Activated T-cell treated with anti-CD3 and anti-CD28 coated beads, Interleukin-2, amount 50 U/mL, for 72 hours (primary cell): ENCODE measurements around the gene ZNF470. TPM values are rescaled to one million over a fixed set of nuclear protein-coding genes. Genes with fewer than 3 reads are reported as not detected.

ENCODE experiments used
- ATAC-seq, 2 donors: fragments of 150-1000 bp; cut with Tn5 transposase; replicated peaks in 1 of 2; 2 replicates each; pipeline ENCODE4 v1.10.0; 2021; ENCODE audit warnings: moderate library complexity in 2 of 2, mild to moderate bottlenecking in 1 of 2
- DNase-seq, 2 donors: peaks; one replicate each; pipeline ENCODE4 v3.0.0; 2021 to 2022; ENCODE audit warnings: mixed read lengths in 1 of 2
- H3K27ac Mint-ChIP-seq: one replicate; pipeline ENCODE4 v1.8.0; 2022; ENCODE audit warnings: mild to moderate bottlenecking, moderate library complexity, mixed read lengths
- H3K27me3 Mint-ChIP-seq: one replicate; pipeline ENCODE4 v1.8.0; 2022; ENCODE audit warnings: low read depth, mixed read lengths
- H3K36me3 Mint-ChIP-seq, 2 donors: one replicate each; pipeline ENCODE4 v1.8.0; 2022; ENCODE audit warnings: mixed read lengths in 2 of 2, mild to moderate bottlenecking in 1 of 2; ENCODE audit not compliant: insufficient read depth in 2 of 2
- H3K4me1 Mint-ChIP-seq: one replicate; pipeline ENCODE4 v1.8.0; 2022; ENCODE audit warnings: low read depth, mixed read lengths
- H3K4me3 Mint-ChIP-seq, 2 donors: one replicate each; pipeline ENCODE4 v1.8.0; 2022; ENCODE audit warnings: mild to moderate bottlenecking in 2 of 2, mixed read lengths in 2 of 2, moderate library complexity in 2 of 2
- H3K9me3 Mint-ChIP-seq, 2 donors: one replicate each; pipeline ENCODE4 v1.8.0; 2022; ENCODE audit warnings: mixed read lengths in 2 of 2
- total RNA-seq, 2 donors: library from RNA; stranded (reverse); gene quantifications; one replicate each; pipeline ENCODE4 v1.2.3, GENCODE V29; 2022

ZNF470 gene
- 1 to 10 TPM; 4.0 to 4.5 TPM for total RNA-seq

- Mint-ChIP-seq H3K4me1 (peaks cover 14% of the 10 kb centered on the region), H3K27me3 (no peaks in the 10 kb centered on the region), H3K36me3 (peaks cover 39 to 62% of the 10 kb centered on the region in 2 donors), H3K27ac (no peak within 1 kb of the TSS), H3K9me3 (peaks cover 15 to 27% of the 10 kb centered on the region in 2 donors), H3K4me3 (peak within 1 kb of the TSS; percentile 84 to 91)
- ATAC-seq, result peak; percentile 98
- peak; percentile 89 to 94 for DNase-seq
These were observed at the start of gene ZNF470 for GRCh38 chr19:56567274-56568120. Gene ZNF470, plus strand, starts transcription at chr19:56567468. Its CDS starts 2,844 bp downstream, at chr19:56570312.

GRCh38 chr19:56525214-56525860 is 41.9 kb upstream of the ZNF470 start:
- ATAC-seq, result no peak
- Mint-ChIP-seq H3K27ac (no peak overlapping the region), H3K27me3 (no peaks in the 10 kb centered on the region), H3K36me3 (peaks cover 24 to 34% of the 10 kb centered on the region in 2 donors), H3K9me3 (peaks cover 28 to 32% of the 10 kb centered on the region in 2 donors), H3K4me1 (no peaks in the 10 kb centered on the region), H3K4me3 (no peak overlapping the region)
- DNase-seq, result no peak

- DNase-seq (no peak), ATAC-seq (no peak)
- no peak overlapping the region for H3K27ac Mint-ChIP-seq
- peaks cover 20 to 45% of the 10 kb centered on the region in 2 donors for H3K9me3 Mint-ChIP-seq
- H3K27me3 Mint-ChIP-seq, result no peaks in the 10 kb centered on the region
- peak overlapping the region; percentile 90 to 94 for H3K4me3 Mint-ChIP-seq
- peaks cover 6% of the 10 kb centered on the region for H3K4me1 Mint-ChIP-seq
- H3K36me3 Mint-ChIP-seq, result peaks cover 41 to 57% of the 10 kb centered on the region in 2 donors
These were observed 29.8 kb upstream of the ZNF470 start for GRCh38 chr19:56537442-56537841.

GRCh38 chr19:56538254-56538760 is 29.0 kb upstream of the ZNF470 start:
- Mint-ChIP-seq H3K36me3 (peaks cover 42 to 52% of the 10 kb centered on the region in 2 donors), H3K4me1 (peaks cover 6% of the 10 kb centered on the region), H3K4me3 (peak overlapping the region; percentile 90 to 94), H3K27ac (peak overlapping the region; percentile 87), H3K27me3 (no peaks in the 10 kb centered on the region), H3K9me3 (peaks cover 12 to 37% of the 10 kb centered on the region in 2 donors)
- peak; percentile 90 to 92 for DNase-seq
- peak; percentile 92 to 93 for ATAC-seq

- H3K27ac Mint-ChIP-seq, result peak within 1 kb of the TSS; percentile 87
- peak in 1 of 2 donors; percentile 78 for DNase-seq
- ATAC-seq, result peak; percentile 79 to 80
- peaks cover 12 to 34% of the 10 kb centered on the region in 2 donors for H3K9me3 Mint-ChIP-seq
- H3K36me3 Mint-ChIP-seq, result peaks cover 40 to 54% of the 10 kb centered on the region in 2 donors
- H3K4me1 Mint-ChIP-seq, result peaks cover 6% of the 10 kb centered on the region
- H3K27me3 Mint-ChIP-seq, result no peaks in the 10 kb centered on the region
- H3K4me3 Mint-ChIP-seq, result peak within 1 kb of the TSS; percentile 90 to 94
These were observed 28.5 kb upstream of the ZNF470 start, which contains the start of gene ZFP28 for GRCh38 chr19:56538761-56539263. Gene ZFP28, plus strand, starts transcription at chr19:56538948. Its CDS starts 71 bp downstream, at chr19:56539019.

- peaks cover 10 to 26% of the 10 kb centered on the region in 2 donors for H3K9me3 Mint-ChIP-seq
- H3K27ac Mint-ChIP-seq, result no peak overlapping the region
- no peaks in the 10 kb centered on the region for H3K27me3 Mint-ChIP-seq
- no peak for ATAC-seq
- peaks cover 38 to 54% of the 10 kb centered on the region in 2 donors for H3K36me3 Mint-ChIP-seq
- peaks cover 6% of the 10 kb centered on the region for H3K4me1 Mint-ChIP-seq
- DNase-seq, result no peak
- no peak overlapping the region for H3K4me3 Mint-ChIP-seq
These were observed 23.5 kb upstream of the ZNF470 start for GRCh38 chr19:56543776-56544175.

GRCh38 chr19:56547535-56547934 is 19.7 kb upstream of the ZNF470 start:
- Mint-ChIP-seq H3K27me3 (no peaks in the 10 kb centered on the region), H3K27ac (no peak overlapping the region), H3K36me3 (peaks cover 32 to 47% of the 10 kb centered on the region in 2 donors), H3K9me3 (peaks cover 11 to 25% of the 10 kb centered on the region in 2 donors), H3K4me3 (no peak overlapping the region), H3K4me1 (no peaks in the 10 kb centered on the region)
- DNase-seq (no peak), ATAC-seq (no peak)

GRCh38 chr19:56554272-56554869 is 12.9 kb upstream of the ZNF470 start:
- no peak overlapping the region for H3K4me3 Mint-ChIP-seq
- no peaks in the 10 kb centered on the region for H3K4me1 Mint-ChIP-seq
- peaks cover 31 to 34% of the 10 kb centered on the region in 2 donors for H3K9me3 Mint-ChIP-seq
- peaks cover 40 to 48% of the 10 kb centered on the region in 2 donors for H3K36me3 Mint-ChIP-seq
- no peaks in the 10 kb centered on the region for H3K27me3 Mint-ChIP-seq
- no peak overlapping the region for H3K27ac Mint-ChIP-seq
- DNase-seq (no peak), ATAC-seq (no peak)

GRCh38 chr19:56562766-56563165 is 4.5 kb upstream of the ZNF470 start:
- H3K27ac Mint-ChIP-seq, result no peak overlapping the region
- H3K27me3 Mint-ChIP-seq, result no peaks in the 10 kb centered on the region
- H3K4me1 Mint-ChIP-seq, result peaks cover 11% of the 10 kb centered on the region
- peaks cover 28 to 38% of the 10 kb centered on the region in 2 donors for H3K9me3 Mint-ChIP-seq
- no peak overlapping the region for H3K4me3 Mint-ChIP-seq
- DNase-seq (no peak), ATAC-seq (no peak)
- peaks cover 33 to 38% of the 10 kb centered on the region in 2 donors for H3K36me3 Mint-ChIP-seq

GRCh38 chr19:56566904-56567273 is 379 bp upstream of the ZNF470 start:
- ATAC-seq (peak; percentile 41 to 45), DNase-seq (peak; percentile 37 to 45)
- Mint-ChIP-seq H3K9me3 (peaks cover 15 to 31% of the 10 kb centered on the region in 2 donors), H3K4me3 (peak overlapping the region; percentile 84 to 91), H3K36me3 (peaks cover 39 to 58% of the 10 kb centered on the region in 2 donors), H3K27ac (no peak overlapping the region), H3K27me3 (no peaks in the 10 kb centered on the region), H3K4me1 (peaks cover 14% of the 10 kb centered on the region)

- ATAC-seq (no peak), DNase-seq (no peak)
- peaks cover 35 to 83% of the 10 kb centered on the region in 2 donors for H3K36me3 Mint-ChIP-seq
- H3K27me3 Mint-ChIP-seq, result no peaks in the 10 kb centered on the region
- no peak overlapping the region for H3K4me3 Mint-ChIP-seq
- H3K4me1 Mint-ChIP-seq, result peaks cover 5% of the 10 kb centered on the region
- H3K9me3 Mint-ChIP-seq, result peaks cover 12 to 35% of the 10 kb centered on the region in 2 donors
- H3K27ac Mint-ChIP-seq, result no peak overlapping the region
These were observed 5.3 kb downstream of the ZNF470 start for GRCh38 chr19:56572589-56572988.

- DNase-seq (no peak), ATAC-seq (no peak)
- Mint-ChIP-seq H3K4me3 (no peak overlapping the region), H3K27me3 (no peaks in the 10 kb centered on the region), H3K9me3 (peaks cover 15 to 38% of the 10 kb centered on the region in 2 donors), H3K27ac (no peak overlapping the region), H3K36me3 (peaks cover 39 to 81% of the 10 kb centered on the region in 2 donors), H3K4me1 (no peaks in the 10 kb centered on the region)
These were observed 6.6 kb downstream of the ZNF470 start for GRCh38 chr19:56573914-56574313.
